Embryonic facial prominence (tissue), 1 donor: Measurements from ENCODE around the gene RANBP10.
"Not testable (repeated sequence)": the region's sequence is repeated elsewhere in the genome, so short reads cannot be mapped to it uniquely, and the experiment has no call there.

Source experiments
- DNase-seq: peaks from one replicate; pipeline ENCODE4 v3.0.0-alpha.2; 2016; ENCODE audit errors: extremely low spot score

Gene RANBP10

DNA sequence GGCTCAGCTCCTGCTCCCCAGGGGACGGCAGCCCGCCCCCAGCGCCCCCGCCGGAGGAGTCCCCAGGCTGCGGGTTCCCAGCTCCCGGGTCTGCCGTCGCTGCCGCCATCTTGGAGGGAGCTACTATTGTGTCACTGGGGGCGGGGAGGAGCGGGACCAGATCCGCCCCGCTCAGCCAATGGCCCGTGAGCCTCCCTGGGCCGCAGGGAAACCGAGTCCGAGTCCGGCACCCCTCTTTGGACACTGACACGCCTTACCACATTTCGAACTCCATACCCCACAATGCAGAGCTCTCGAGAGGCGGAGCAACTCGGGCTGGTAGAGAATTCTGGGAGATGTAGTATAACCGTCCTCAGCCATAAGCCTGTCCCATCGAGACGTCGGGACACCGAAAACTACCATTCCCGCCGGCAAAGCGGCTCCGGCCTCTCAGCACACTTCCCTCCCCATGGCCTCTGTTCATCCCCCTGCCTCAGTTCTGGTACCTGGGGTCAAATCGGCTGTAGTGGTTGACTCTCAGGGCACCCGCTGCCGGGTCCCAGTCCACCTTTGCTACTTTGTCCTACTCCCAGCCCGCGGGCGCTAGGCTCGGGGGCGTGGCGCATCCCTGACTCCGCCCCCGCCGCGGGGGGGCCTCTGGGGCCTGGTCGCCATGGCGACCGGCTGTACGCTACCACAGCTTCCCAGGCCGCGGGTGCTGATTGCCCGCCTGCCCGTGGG is at the start of gene RANBP10, which contains the start of gene TSNAXIP1:
Gene RANBP10, minus strand, starts transcription at position 133 of the 720 bp plus-strand sequence. Its CDS starts 24 bp downstream, at position 109.
Gene TSNAXIP1, plus strand, starts transcription at position 462 of the 720 bp plus-strand sequence. CDS start 261 bp downstream, outside the sequence.
- DNase-seq, result peak; percentile 98

DNA sequence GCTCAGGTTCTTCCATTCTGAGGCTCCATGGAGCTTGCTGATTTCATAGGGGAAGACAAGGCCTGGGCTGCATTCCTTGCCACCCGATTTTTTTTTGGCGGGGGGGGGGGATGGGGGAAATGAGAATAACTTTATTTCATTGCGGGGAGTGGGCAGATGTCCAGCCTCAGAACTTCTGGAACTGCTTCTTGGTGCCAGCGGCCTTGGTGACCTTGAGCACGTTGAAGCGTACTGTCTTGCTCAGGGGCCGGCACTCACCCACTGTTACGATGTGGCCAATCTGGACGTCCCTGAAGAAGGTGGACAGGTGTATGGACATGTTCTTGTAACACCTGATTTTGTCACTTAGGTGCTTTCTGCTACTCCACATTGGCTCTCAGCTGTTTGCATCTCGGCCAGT is 49.4 kb upstream of the RANBP10 start:
- no peak for DNase-seq

DNA sequence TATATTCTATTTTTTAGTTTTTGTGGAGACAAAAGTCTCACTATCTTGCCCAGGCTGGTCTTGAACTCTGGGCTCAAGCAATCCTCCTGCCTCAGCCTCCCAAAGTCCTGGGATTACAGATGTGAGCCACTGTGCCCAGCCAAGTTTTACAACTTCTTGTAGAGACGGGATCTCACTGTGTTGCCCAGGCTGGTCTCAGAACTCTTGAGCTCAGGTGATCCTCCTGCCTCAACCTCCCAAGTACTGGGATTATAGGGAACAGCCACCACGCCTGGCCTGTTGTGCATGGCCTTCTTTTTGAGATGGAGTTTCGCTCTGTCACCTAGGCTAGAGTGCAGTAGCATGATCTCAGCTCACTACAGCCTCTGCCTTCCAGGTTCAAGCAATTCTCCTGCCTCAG is 47.3 kb upstream of the RANBP10 start:
- no peak for DNase-seq

DNA sequence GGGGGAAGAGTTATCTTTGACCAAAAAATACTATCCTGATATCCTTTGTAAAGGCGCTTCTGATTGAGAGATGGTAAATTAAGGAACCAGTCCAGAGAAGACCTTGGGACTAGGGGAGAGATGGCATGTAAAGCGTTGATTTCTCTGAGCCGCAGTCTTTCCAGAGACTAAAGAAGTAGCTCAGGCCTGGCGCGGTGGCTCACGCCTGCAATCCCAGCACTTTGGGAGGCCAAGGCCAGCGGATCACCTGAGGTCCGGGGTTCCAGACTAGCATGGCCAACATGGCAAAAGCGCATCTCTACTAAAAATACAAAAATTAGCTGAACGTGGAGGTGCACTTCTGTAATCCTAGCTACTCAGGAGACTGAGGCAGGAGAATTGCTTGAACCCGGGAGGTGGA is 41.8 kb upstream of the RANBP10 start:
- DNase-seq, result no peak

DNA sequence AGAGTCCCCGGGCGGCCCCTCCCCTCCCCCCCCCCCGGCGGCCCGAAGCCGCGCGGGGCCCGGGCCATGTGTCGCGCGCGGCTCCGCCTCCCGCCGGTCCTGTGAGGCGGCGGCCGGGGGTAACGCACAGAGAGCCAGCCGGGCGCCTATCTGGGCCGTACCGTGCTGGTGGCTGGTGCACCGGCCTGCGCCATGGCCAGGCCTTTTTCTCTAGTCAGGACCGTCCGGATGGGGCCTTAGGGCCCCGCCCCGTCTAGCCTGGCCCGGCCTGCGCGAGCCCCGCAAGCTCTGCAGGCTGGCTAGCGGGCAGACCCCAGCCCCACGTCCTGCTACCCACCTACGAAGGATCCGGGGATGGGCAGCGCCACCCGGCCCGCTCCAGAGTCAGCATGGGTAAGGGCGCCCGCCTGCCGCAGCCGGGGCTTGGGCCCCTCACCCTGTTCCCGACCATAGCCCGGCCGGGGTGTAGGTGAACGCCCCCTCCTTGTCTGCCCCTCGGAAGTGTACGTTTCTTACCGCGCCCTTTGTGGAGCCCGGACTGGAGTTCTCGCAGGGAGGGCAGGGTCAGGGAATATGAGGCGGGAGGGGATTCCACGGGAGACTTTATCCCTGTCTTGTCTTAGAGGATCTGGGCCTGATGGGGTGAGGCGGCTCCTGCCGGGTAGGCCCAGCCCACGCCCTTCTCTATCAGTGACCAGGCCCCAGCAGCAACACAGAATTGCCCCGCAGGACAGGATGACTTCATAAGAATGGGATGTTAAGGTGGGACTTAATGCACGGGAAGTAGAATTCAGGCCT is 40.9 kb upstream of the RANBP10 start, which contains the start of gene CENPT:
Gene CENPT, minus strand, starts transcription at position 630 of the 798 bp plus-strand sequence. CDS start 13,834 bp downstream, outside the sequence.
- DNase-seq, result no peak

DNA sequence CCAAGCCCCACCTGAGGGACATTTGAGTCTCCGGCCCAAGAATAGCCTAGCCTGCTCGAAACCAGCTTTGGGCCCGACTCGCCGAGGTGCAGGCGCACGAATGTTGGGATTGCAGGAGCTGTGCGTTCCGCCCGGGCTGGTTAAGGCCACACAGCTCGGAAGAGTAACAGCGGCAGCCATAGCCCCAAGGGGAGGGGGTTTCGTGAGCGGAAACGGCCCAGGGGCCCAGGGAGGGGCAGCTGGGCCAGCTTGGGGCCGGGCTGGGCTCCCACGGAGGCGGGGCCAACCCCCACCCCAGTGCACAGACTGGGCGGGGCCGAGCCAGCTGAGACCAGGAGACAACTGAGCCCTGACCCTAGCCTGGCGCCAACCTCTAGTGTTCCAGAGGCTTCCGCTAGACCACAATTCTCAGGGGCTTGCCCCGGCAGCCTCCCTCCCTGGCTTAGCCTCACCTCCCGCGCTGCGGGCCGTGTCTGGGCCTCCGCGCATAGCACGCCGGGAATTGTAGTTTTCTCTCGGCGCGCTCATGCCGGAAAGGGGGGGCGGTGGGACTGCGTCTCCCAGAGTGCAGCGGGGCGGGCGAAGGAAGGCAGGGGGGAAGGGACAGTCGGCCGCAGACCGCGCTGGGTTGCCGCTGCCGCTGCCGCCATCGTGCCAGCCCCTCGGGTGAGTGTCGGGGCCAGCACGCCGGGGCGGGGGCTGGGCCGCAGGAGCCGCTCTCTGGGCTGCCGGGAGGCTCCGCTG is 40.1 kb upstream of the RANBP10 start, which contains the start of gene NUTF2:
Gene NUTF2, plus strand, starts transcription at position 614 of the 744 bp plus-strand sequence. CDS start 18,198 bp downstream, outside the sequence.
- peak; percentile 88 for DNase-seq

DNA sequence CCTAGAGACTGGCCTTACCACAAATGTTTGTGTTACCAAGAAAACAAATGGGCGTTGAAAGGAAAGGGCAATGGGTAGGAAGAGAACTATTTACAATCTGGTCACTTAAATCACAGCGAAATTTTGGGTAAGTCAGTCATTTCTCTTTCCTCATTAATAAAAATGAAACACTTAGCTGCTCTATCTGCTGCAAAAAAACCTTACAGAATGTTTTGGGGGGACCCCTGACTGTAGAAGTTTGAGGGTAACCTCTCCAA is 39.6 kb upstream of the RANBP10 start:
- no peak for DNase-seq

DNA sequence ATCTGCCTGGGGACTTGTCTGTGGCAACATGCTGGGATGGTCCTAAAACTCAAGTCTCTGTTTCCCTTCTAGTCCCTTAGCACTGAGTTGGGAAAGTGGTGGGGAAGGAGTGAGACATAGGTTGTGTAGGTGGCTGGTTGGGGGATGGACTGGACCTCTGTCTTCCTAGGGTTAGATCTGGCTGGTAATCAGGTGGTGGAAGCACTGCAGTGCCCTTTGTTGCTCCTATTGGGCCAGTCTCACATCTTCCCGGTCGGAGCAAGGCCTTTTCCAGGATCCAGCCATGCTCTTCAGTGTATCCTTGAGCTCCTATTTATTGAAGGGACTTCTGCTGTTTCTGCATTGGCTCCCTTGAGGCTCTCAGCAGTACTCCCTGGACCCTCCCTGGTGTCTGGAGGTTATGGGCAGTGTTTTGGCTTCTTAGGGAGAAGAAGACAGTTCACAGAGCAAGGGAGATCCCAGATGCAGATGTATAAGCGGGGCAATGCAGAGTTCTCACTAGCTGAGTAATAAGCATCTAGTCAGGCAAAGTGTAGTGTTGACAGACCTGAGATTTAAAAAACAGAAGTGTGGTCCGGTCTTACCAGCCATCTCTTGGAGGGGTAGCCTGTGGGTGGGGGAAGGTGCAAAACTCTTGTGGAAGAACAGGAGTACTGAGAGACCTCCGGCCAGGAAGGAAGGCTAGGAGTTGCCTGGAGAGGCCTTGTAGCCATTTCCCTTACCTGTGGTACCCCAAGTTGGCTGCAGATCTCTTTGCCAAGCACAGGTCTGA is 39.1 kb upstream of the RANBP10 start:
- no peak for DNase-seq

DNA sequence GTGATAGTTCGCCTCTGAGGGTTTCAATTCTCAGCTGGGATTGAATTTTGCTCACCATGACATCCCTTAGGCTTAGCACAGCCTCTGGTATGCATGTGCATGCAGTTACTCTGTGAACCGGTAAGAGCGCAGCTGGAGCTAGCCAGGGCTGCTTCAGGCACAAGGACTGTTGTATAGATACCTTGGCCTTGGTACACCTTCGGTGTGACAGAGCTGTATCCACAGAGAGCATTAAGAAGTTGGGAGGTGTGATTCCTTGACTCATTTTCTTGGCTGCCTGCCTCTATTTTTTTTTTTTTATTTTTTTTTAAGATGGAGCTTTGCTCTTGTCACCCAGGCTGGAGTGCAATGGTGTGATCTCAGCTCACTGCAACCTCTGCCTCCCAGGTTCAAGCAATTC is 38.1 kb upstream of the RANBP10 start:
- DNase-seq, result no peak

DNA sequence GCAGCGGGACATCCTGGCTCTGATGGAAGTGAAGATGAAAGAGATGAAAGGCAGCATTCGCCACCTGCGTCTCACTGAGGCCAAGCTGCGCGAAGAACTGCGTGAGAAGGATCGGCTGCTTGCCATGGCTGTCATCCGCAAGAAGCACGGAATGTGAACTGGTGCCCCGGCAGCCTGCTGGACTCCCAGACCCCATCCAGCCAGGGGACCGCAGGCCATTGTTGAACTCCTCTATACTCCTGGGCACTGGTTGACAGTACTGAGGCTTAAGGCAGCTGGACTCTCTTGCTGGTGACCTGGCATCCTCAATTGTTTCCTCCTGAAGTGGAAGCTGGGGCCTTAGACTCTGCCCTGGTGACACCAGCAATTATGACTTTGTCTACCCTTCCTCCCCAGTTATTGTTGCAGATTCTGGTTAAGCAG is 37.0 kb upstream of the RANBP10 start:
- DNase-seq, result no peak

DNA sequence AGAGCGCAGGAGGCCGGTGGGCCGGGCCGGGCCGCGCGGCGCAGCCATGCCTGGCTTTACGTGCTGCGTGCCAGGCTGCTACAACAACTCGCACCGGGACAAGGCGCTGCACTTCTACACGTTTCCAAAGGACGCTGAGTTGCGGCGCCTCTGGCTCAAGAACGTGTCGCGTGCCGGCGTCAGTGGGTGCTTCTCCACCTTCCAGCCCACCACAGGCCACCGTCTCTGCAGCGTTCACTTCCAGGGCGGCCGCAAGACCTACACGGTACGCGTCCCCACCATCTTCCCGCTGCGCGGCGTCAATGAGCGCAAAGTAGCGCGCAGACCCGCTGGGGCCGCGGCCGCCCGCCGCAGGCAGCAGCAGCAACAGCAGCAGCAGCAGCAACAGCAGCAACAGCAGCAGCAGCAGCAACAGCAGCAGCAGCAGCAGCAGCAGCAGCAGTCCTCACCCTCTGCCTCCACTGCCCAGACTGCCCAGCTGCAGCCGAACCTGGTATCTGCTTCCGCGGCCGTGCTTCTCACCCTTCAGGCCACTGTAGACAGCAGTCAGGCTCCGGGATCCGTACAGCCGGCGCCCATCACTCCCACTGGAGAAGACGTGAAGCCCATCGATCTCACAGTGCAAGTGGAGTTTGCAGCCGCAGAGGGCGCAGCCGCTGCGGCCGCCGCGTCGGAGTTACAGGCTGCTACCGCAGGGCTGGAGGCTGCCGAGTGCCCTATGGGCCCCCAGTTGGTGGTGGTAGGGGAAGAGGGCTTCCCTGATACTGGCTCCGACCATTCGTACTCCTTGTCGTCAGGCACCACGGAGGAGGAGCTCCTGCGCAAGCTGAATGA is 36.4 kb upstream of the RANBP10 start:
- DNase-seq, result no peak

DNA sequence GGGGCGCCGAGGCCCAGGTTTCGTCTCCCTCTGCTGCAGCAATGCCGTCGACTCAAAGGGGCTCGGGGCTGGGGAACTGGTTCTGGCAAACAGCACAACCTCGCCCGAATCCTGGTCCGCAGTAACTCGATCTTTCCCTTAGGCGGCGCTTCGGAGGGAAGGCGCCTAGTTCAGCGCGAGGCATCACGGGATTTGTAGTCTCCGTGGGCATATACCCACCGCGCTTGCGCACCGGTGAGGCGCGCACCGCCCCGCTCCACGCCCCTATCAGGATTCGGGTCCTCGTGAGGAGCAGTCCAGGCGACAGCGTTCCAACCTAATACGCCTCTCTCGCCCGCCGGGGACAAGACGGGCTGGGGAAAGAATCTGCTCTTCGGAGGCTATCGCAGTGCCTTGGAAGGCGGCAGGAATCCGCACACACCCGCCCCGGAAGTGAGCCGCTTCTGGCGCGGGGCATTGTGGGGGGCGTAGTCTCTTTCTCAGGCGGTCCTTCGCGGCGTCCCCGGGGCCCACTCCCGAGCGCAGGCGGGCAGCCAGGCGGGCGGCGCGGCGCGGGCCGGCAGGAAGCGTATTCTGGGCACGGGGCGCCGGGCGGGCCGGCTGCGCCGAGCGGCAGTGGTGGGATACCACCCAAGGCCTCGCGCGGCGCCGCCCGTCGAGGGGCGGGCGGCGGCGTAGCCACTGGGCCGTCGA is 35.6 kb upstream of the RANBP10 start, which contains the start of gene THAP11:
Gene THAP11, plus strand, starts transcription at position 505 of the 693 bp plus-strand sequence. CDS start 235 bp downstream, outside the sequence.
- peak; percentile 94 for DNase-seq

DNA sequence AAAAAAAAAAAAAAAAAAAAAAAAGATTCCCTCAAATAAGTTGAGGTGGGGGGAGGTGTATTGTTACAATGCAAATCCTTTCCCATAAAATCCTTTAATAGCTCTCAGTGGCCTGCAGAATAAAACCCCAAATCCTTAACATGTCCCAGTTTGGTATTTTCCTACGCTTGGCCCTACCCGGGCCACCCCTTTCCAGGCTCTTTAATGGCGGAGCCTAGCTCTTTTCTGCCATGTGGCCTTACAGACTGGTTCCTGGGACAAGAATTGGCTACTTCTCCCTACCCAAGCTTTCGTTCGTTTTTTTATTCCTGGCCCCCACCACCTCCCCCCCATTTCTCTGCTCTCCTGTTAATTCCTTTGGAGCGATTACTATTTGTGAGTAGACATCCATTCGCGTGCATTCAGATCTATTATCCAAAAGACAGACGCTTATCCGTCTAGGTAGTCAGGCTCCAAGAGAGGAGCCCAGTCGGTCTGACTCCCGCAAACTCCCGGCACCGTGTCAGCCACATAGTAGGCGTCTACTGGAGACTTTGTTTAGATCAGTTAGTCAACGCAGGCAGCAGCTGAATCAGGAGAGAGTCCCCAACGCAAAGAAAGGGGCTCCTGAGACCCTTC is 34.9 kb upstream of the RANBP10 start:
- no peak for DNase-seq

DNA sequence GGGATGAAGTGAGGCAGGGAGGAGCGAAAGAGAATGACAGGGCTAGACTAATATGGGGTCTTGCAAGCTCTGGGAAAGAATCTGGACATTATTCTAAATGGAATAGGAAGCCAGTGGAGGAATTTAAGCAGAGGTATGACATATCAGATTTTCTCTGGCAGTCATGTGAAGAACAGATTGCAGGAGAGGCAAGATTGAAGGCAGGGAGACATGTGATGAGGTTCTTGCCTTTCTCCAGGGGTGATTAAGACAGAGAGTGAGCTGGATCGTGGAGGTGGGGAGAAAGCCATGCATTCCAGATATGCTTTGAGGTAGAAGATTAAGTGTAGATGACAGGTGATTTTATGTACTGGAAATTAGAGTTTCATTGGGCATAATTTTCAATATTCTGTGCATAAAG is 31.5 kb upstream of the RANBP10 start:
- no peak for DNase-seq

DNA sequence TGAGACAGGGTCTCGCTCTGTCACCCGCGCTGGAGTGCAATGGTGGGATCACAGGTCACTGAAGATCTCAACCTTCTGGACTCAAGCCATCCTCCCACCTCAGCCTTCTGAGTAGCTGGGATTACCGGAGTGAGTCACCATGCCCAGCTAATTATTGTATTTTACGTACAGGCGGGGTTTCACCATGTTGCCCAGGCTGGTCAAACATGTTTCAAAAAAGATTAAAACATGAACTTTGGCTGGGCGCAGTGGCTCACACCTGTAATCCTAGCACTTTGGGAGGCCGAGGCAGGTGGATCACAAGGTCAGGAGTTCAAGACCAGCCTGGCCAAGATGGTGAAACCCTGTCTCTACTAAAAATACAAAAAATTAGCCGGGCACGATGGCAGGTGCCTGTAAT is 30.8 kb upstream of the RANBP10 start:
- DNase-seq, result not testable (repeated sequence)

DNA sequence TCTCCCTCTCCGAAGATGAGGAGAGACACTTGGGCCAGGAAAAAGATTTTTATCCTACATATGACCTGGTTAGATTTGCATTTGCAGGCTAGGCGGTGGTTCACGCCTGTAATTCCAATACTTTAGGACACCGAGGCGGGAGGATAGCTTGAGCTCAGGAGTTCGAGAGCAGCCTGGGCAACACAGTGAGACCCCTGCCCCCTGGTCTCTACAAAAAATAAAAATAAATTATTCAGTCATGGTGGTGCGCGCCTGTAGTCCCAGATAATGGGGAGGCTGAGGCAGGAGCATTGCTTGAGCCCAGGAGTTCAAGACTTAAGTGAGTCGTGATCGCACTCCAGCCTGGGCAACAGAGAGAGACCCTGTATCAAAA is 27.9 kb upstream of the RANBP10 start:
- DNase-seq, result no peak

DNA sequence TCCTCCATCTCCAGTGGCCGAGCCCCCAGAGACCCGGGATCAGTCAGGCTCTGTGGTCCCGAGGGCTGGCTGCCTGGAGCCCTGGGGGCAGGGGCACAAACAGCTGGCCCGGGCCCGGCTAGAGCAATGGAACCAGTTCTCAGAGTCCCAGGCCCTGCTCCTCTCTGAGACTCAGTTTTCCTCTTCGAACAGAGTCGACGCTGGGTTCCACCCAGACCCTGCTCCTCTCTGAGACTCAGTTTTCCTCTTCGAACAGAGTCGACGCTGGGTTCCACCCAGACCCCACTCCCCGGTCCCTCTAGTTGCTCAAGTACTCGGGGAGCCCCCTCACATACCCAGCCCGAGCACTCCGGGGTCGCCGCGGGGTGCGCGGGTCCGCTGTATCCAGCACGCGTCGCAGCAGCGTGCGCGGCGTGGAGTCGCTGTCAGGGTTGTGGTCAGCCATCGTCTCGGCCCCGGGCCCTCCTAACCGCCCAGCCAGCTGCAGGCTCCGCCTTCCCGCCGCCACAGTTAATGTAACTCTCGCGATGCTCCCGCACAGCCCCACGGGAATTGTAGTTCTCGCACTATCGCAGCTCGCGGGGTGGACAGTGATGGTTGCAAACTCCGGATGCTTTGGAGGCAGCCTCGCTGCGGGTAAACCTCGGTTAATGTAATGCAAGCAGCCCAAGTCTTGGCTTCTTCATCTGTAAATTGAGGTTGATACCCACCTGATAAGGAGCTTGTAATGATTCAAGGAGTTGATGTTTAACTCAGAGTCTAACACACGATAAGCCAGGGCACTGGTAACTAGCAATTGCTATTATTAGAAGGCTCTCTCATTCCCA is 27.3 kb upstream of the RANBP10 start:
- peak; percentile 76 for DNase-seq

DNA sequence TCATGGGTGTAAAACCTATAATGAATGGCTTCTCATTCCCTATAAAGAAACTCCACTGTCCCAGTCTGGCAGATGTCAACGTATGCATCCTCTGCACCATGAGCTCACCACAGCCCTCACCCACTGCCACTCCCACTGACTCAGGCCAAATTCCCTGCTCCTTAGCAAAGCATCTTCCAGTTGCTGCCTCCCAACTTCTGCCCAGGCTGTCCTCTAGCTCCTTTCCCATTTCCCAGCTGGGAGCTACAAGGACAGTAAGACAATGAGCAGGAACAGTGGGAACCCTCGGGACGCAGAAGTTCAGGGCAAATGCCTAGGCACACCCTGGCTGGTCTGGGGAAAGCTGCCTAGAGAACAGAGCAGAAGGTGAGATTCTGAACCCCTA is 26.7 kb upstream of the RANBP10 start:
- DNase-seq, result no peak

DNA sequence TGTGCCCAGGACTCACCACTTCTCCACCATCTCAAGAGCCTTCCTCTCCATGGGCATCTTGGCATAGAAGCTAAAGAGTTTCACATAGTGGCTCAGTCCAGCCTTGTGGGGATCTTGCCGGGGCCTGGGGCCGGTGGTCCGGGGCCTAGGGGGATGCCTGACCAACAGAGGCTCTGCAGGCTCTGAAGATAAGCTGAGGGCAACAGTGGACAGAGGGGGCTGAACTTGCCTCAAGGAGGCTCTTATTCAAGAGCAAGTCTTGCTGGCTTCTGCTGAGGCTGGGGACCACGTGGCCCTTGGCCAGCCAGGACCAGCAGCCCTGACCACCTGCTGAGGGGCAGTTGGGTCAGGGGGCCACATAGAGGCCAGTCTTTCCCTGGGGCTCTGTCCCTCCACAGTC is 22.3 kb upstream of the RANBP10 start:
- DNase-seq, result no peak
